Heart left ventricle (tissue), 16 donors: ENCODE data around the gene MST1. TPM values are rescaled to one million over a fixed set of nuclear protein-coding genes. Genes with fewer than 3 reads are reported as not detected.

Experiments
- ATAC-seq, 4 donors: fragments of 200-7000 bp; cut with Tn5 transposase; one replicate each; pipeline ENCODE4 v1.9.1; 2020 to 2022; ENCODE audit warnings: moderate library complexity in 4 of 4, mild to moderate bottlenecking in 3 of 4, moderate number of reproducible peaks in 1 of 4
- DNase-seq, 5 donors: peaks; one replicate each; pipeline ENCODE4 v3.0.0-alpha.2; 2020
- H3K27ac ChIP-seq, 12 donors: fragments of 200-600 bp; sonication (generic) in 4 of 12; one replicate each; pipeline versions ENCODE4 v1.5.0 to v1.8.0; 2016 to 2022; ENCODE audit warnings: mild to moderate bottlenecking in 2 of 12
- H3K27me3 ChIP-seq, 9 donors: fragments of 200-600 bp; sonication (generic) in 2 of 9; one replicate each; pipeline versions ENCODE4 v1.5.1 to v1.8.0; 2016 to 2022; ENCODE audit warnings: mild to moderate bottlenecking in 3 of 9
- H3K36me3 ChIP-seq, 9 donors: fragments of 200-600 bp; sonication (generic) in 2 of 9; one replicate each; pipeline versions ENCODE4 v1.5.0 to v1.8.0; 2018 to 2022; ENCODE audit warnings: mild to moderate bottlenecking in 2 of 9
- H3K4me1 ChIP-seq, 12 donors: fragments of 200-600 bp; sonication (generic) in 4 of 12; one replicate each; pipeline versions ENCODE4 v1.5.0 to v1.8.0; 2016 to 2022; ENCODE audit warnings: mild to moderate bottlenecking in 3 of 12
- H3K4me3 ChIP-seq, 12 donors: fragments of 200-600 bp; sonication (generic) in 4 of 12; one replicate each; pipeline versions ENCODE4 v1.5.0 to v1.8.0; 2017 to 2022; ENCODE audit warnings: mild to moderate bottlenecking in 9 of 12, moderate library complexity in 4 of 12
- H3K9me3 ChIP-seq, 12 donors: fragments of 200-600 bp; sonication (generic) in 4 of 12; one replicate each; pipeline versions ENCODE4 v1.5.0 to v1.8.0; 2016 to 2022; ENCODE audit warnings: mild to moderate bottlenecking in 1 of 12
- CTCF ChIP-seq, 12 donors: fragments of 200-600 bp; sonication (generic) in 4 of 12; IDR thresholded peaks; one replicate each; pipeline versions ENCODE4 v1.5.0 to v1.8.0; 2018 to 2022; ENCODE audit warnings: antibody characterized with exemption in 12 of 12, mild to moderate bottlenecking in 5 of 12
- POLR2A ChIP-seq, 2 donors: fragments of 450-650 bp; IDR thresholded peaks; one replicate each; pipeline ENCODE4 v1.6.1; 2017; ENCODE audit warnings: antibody characterized with exemption in 2 of 2, mild to moderate bottlenecking in 2 of 2, moderate library complexity in 2 of 2
- WGBS, 4 donors: extraction: QIAGEN DNeasy Blood & Tissue Kit in 2 of 4; methylation state at CpG; one replicate each; pipeline versions ENCODE4 v1.1.5 to v1.1.7; 2013 to 2018; 5-methylcytosine and 5-hydroxymethylcytosine counted together
- intact Hi-C, 10 donors: fragments of 100-400 bp; cut with DNase I; formaldehyde crosslinking; loops; one replicate each; pipeline versions ENCODE4 v1.11.1 to v1.14.2; 2022
- polyA plus RNA-seq, 2 donors: library from polyadenylated mRNA; stranded (reverse); fragments of 200-250 nt; gene quantifications; one replicate each; pipeline ENCODE4 v1.2.3, GENCODE V29; 2013
- total RNA-seq, 9 donors: library from RNA; depleted of rRNA in 2 of 9; stranded (reverse); fragments of >200 nt in 2 of 9; fragmentation: NEBNext Ultra II Directional in 3 of 9; extraction: Animal tissue kit (Norgen Biotek cat#: 25700) in 3 of 9; gene quantifications; one replicate each; pipeline versions ENCODE4 v1.1.0 to v1.2.4, GENCODE V29; 2016 to 2023
- donor health status: ischemic (EF 13 %, LVEDD 7.1; RV severe dilation, severe dysfunction).
- donor health status: healthy with polysubstance abuse.
- donor health status: DM: no; HTN: yes; CAD: no.
- donor health status: DM: no; HTN: no; CAD: no.
- donor health status: ischemic (EF 25% LVEDD 6.9; RV normal size, moderate dysfunction).
- donor health status: ischemic (EF 25% LVEDD 5.7; RV mildly dilated, moderate dysfunction).
- donor health status: healthy.
- donor health status: DM: yes; HTN: yes; CAD: no.
- donor health status: ischemic (EF 35%, LVEDD 5.7; RV mildly dilated, moderate dysfunction).
- donor health status: nonischemic (EF 11% LVEDD 7.7; RV severe dilation, severe dysfunction).
- donor health status: DM: yes; HTN: yes; CAD: no.
- donor health status: PGD.
- donor health status: ischemic (EF 29% LVEDD 5.4; RV normal size, mild dysfunction).
- donor health status: nonischemic (EF 23%, LVEDD 6.1; RV moderate dilation, normal function).

Gene MST1
- total and polyA plus RNA-seq, 11 donors, result 1.8 to 29.4 (median 3.2) TPM

DNA sequence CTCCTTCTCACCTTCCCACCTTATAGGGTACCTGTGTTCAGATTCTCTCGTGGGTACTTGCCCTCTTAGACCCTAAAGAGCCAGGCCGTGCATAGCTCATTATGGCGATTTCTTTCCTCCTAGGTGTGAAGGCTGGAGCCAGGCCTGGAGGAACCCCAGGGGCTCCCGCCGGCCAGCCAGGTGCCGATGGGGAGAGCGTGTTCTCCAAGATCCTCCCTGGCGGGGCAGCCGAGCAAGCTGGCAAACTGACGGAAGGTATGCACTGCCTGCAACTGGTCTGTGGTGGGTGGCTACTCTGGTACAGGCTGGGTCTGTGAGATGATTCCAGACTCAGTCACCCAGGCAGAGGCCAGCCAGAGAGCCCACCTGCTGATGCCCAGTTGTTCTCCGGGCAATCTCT, 25.0 kb downstream of the MST1 start:
- 84 to 98% (median 88%) methylated on average over 8 to 11 of the region's 11 CpGs for whole genome bisulfite sequencing, 4 donors
- intact Hi-C loops, result no loop called here

GRCh38 chr3:49663831-49664230, 25.4 kb downstream of the MST1 start:
- H3K9me3 ChIP-seq, result no peaks in the 10 kb centered on the region
- intact Hi-C loops, result no loop called here
- no peak overlapping the region for H3K4me3 ChIP-seq
- H3K4me1 ChIP-seq, result peaks cover 0 to 9% (median 0%) of the 10 kb centered on the region in 12 donors
- WGBS, 4 donors, result 97 to 100% (median 100%) methylated on average over 1 of the region's 1 CpG
- ATAC-seq (no peak), DNase-seq (no peak)
- H3K27me3 ChIP-seq, result no peaks in the 10 kb centered on the region
- H3K36me3 ChIP-seq, result no peaks in the 10 kb centered on the region
- TF ChIP-seq CTCF (IDR thresholded peaks at IDR 0.05) (no peak), POLR2A (IDR thresholded peaks at IDR 0.05) (no peak)
- H3K27ac ChIP-seq, result no peak overlapping the region

More for the DNA sequence above, 25.0 kb downstream of the MST1 start:
- H3K36me3 ChIP-seq, result no peaks in the 10 kb centered on the region
- peaks cover 0 to 9% (median 0%) of the 10 kb centered on the region in 12 donors for H3K4me1 ChIP-seq
- DNase-seq (no peak), ATAC-seq (no peak)
- H3K27ac ChIP-seq, result no peak overlapping the region
- no peak overlapping the region for H3K4me3 ChIP-seq
- no peak for TF ChIP-seq CTCF (IDR thresholded peaks at IDR 0.05)
- TF ChIP-seq POLR2A (IDR thresholded peaks at IDR 0.05), result no peak
- H3K9me3 ChIP-seq, result no peaks in the 10 kb centered on the region
- no peaks in the 10 kb centered on the region for H3K27me3 ChIP-seq

DNA sequence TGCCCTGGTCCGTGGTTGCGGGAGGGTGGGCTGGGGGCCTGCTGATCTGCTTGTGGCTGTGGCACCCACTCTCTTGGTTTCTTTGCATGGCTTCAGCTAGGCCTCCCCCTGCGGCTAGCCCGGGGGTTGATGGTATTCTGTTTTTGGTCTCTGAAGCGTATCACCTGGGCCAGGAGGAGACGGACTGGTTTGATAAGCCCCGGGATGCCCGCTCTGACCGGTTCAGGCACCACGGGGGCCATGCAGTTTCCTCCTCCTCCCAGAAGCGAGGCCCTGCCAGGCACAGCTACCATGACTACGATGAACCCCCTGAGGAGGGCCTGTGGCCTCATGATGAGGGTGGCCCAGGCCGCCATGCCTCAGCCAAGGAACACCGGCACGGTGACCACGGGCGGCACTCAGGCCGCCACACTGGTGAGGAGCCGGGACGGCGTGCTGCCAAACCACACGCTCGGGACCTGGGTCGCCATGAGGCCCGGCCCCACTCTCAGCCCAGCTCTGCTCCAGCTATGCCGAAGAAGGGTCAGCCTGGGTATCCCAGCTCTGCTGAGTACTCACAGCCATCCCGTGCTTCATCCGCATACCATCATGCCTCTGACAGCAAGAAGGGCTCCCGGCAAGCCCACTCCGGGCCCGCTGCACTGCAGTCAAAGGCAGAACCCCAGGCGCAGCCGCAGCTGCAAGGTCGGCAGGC, 26.4 kb downstream of the MST1 start:
- Histone ChIP-seq H3K9me3 (no peaks in the 10 kb centered on the region), H3K27me3 (no peaks in the 10 kb centered on the region), H3K27ac (no peak overlapping the region), H3K4me1 (peaks cover 0 to 9% (median 0%) of the 10 kb centered on the region in 12 donors), H3K4me3 (no peak overlapping the region), H3K36me3 (no peaks in the 10 kb centered on the region)
- TF ChIP-seq POLR2A (IDR thresholded peaks at IDR 0.05) (no peak), CTCF (IDR thresholded peaks at IDR 0.05) (no peak)
- WGBS, 4 donors, result 94 to 98% (median 95%) methylated on average over 12 to 34 of the region's 34 CpGs
- intact Hi-C loops, result no loop called here
- ATAC-seq (no peak), DNase-seq (no peak)

- WGBS, 4 donors, result 88 to 92% (median 91%) methylated on average over 21 to 22 of the region's 22 CpGs
- intact Hi-C loops, result no loop called here
Measured at GRCh38 chr3:49662021-49662420, 27.3 kb downstream of the MST1 start.

More at GRCh38 chr3:49662021-49662420, 27.3 kb downstream of the MST1 start:
- Histone ChIP-seq H3K9me3 (no peaks in the 10 kb centered on the region), H3K27me3 (no peaks in the 10 kb centered on the region), H3K36me3 (no peaks in the 10 kb centered on the region), H3K27ac (no peak overlapping the region), H3K4me3 (no peak overlapping the region), H3K4me1 (peaks cover 0 to 9% (median 0%) of the 10 kb centered on the region in 12 donors)
- DNase-seq (no peak), ATAC-seq (no peak)
- TF ChIP-seq CTCF (IDR thresholded peaks at IDR 0.05) (no peak), POLR2A (IDR thresholded peaks at IDR 0.05) (no peak)
